Small intestine (tissue), 7 donors: ENCODE data around the gene TPD52L1. TPM values are rescaled to one million over a fixed set of nuclear protein-coding genes. Genes with fewer than 3 reads are reported as not detected.
"Not testable (repeated sequence)": the region's sequence is repeated elsewhere in the genome, so short reads cannot be mapped to it uniquely, and the experiment has no call there.

Source experiments
- DNase-seq, 2 donors: peaks; one replicate each; pipeline versions ENCODE4 v3.0.0 to v3.0.0-alpha.2; 2013
- FAIRE-seq: peaks from 2 replicates; lab custom pipeline; 2012; peaks lifted over from hg19 to GRCh38; lab: Jason Lieb, UNC
- H3K27ac ChIP-seq, 3 donors: one replicate each; pipeline ENCODE4 v1.5.1; 2013; ENCODE audit warnings: low read length in 2 of 3, mild to moderate bottlenecking in 2 of 3, control low read depth in 1 of 3, inconsistent platforms in 1 of 3, low read depth in 1 of 3, moderate library complexity in 1 of 3
- H3K27me3 ChIP-seq, 3 donors: one replicate each; pipeline ENCODE4 v1.6.1; 2013; ENCODE audit warnings: low read length in 3 of 3, inconsistent platforms in 1 of 3; ENCODE audit not compliant: control insufficient read depth in 3 of 3, insufficient read depth in 3 of 3
- H3K36me3 ChIP-seq, 3 donors: one replicate each; pipeline ENCODE4 v1.6.1; 2013; ENCODE audit warnings: low read length in 3 of 3, inconsistent platforms in 1 of 3, low read depth in 1 of 3, mild to moderate bottlenecking in 1 of 3, moderate library complexity in 1 of 3; ENCODE audit not compliant: control insufficient read depth in 3 of 3, insufficient read depth in 2 of 3
- H3K4me1 ChIP-seq, 3 donors: one replicate each; pipeline ENCODE4 v1.6.1; 2013; ENCODE audit warnings: low read length in 2 of 3, inconsistent platforms in 1 of 3, low read depth in 1 of 3, mild to moderate bottlenecking in 1 of 3, moderate library complexity in 1 of 3; ENCODE audit not compliant: control insufficient read depth in 3 of 3, insufficient read depth in 2 of 3
- H3K4me3 ChIP-seq, 3 donors: one replicate each; pipeline ENCODE4 v1.5.1; 2013; ENCODE audit warnings: low read length in 3 of 3, control low read depth in 1 of 3, inconsistent platforms in 1 of 3, low read depth in 1 of 3, mild to moderate bottlenecking in 1 of 3, moderate library complexity in 1 of 3
- H3K9me3 ChIP-seq, 2 donors: one replicate each; pipeline ENCODE4 v1.6.1; 2013; ENCODE audit warnings: low read depth in 1 of 2, low read length in 1 of 2; ENCODE audit not compliant: control insufficient read depth in 2 of 2, insufficient read depth in 1 of 2
- WGBS, 3 donors: extraction: QIAGEN DNeasy Blood & Tissue Kit; methylation state at CpG; one replicate each; pipeline ENCODE4 v1.1.7; 2013; 5-methylcytosine and 5-hydroxymethylcytosine counted together
- polyA plus RNA-seq, 4 donors: library from polyadenylated mRNA; stranded (reverse) in 3 of 4; unstranded in 1 of 4; fragments of 200-250 nt in 3 of 4; fragments of 120-200 nt in 1 of 4; gene quantifications; one replicate each; pipeline versions ENCODE4 v1.2.1 to v1.2.3, GENCODE V29; 2013
- donor health status: healthy with polysubstance abuse.
- donor health status: control.
- donor health status: control.
- donor health status: Bipolar disorder and iron deficiency.
- donor health status: healthy.

The TPD52L1 gene
- polyA plus RNA-seq, 4 donors: 10.8 to 179 (median 30.7) TPM

GRCh38 chr6:125124049-125124669 lies 29.4 kb upstream of the TPD52L1 start:
- H3K4me3 ChIP-seq: no peak overlapping the region
- no peak for DNase-seq
- WGBS, 3 donors: 79 to 84% (median 82%) methylated on average over 6 of the region's 6 CpGs
- peaks cover 0 to 3% (median 0%) of the 10 kb centered on the region in 3 donors for H3K27me3 ChIP-seq
- H3K36me3 ChIP-seq: no peaks in the 10 kb centered on the region
- H3K4me1 ChIP-seq: no peaks in the 10 kb centered on the region
- H3K27ac ChIP-seq: no peak overlapping the region
- no peaks in the 10 kb centered on the region for H3K9me3 ChIP-seq
- no peak for FAIRE-seq

DNA sequence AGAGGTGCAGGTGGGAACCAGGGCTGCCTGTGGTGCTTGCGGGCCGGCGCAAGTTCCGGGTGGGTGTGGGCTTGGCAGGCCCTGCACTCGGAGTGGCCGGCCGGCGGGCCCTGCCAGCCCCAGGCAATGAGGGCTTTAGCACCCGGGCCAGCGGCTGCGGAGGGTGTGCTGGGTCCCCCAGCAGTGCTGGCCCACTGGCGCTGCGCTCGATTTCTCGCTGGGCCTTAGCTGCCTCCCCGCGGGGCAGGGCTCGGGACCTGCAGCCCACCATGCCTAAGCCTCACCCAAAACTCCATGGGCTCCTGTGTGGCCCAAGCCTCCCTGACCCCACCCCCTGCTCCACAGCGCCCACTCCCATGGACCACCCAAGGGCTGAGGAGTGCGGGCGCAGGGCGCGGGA lies 27.7 kb upstream of the TPD52L1 start:
- not testable (repeated sequence) for DNase-seq, FAIRE-seq
- WGBS, 3 donors: 97 to 99% (median 98%) methylated on average over 14 to 23 of the region's 23 CpGs

DNA sequence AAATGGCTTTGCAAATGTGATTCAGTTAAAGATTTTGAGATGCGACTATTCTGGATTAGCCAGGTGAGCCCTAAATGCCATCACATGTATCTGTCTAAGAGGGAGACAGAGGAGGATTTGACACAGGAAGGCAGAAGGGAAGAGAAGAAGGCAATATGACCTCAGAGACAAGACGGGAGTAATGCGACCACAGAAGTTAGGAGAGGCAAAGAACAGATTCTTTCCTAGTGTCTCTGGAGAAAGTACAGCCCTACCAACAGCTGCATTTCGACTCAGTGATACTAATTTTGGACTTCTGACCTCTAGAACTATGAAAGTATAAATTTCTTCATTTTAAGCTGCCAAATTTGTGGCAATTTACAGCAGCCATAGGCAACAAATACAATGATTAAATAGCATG lies 24.2 kb upstream of the TPD52L1 start:
- DNase-seq (no peak), FAIRE-seq (no peak)
- H3K4me1 ChIP-seq: no peaks in the 10 kb centered on the region
- H3K36me3 ChIP-seq: no peaks in the 10 kb centered on the region
- H3K9me3 ChIP-seq: no peaks in the 10 kb centered on the region
- WGBS, 3 donors: 63 to 72% (median 67%) methylated on average over 4 of the region's 4 CpGs
- no peak overlapping the region for H3K4me3 ChIP-seq
- H3K27ac ChIP-seq: no peak overlapping the region
- no peaks in the 10 kb centered on the region for H3K27me3 ChIP-seq

More for the DNA sequence above, 27.7 kb upstream of the TPD52L1 start:
- H3K27me3 ChIP-seq, H3K36me3 ChIP-seq, H3K4me1 ChIP-seq, H3K4me3 ChIP-seq, H3K27ac ChIP-seq, H3K9me3 ChIP-seq: not testable (repeated sequence)

GRCh38 chr6:125132058-125132457 lies 21.5 kb upstream of the TPD52L1 start:
- WGBS, 3 donors: 49 to 67% (median 55%) methylated on average over 1 of the region's 1 CpG
- Histone ChIP-seq H3K9me3 (no peaks in the 10 kb centered on the region), H3K27me3 (no peaks in the 10 kb centered on the region), H3K4me3 (no peak overlapping the region), H3K4me1 (no peaks in the 10 kb centered on the region), H3K27ac (no peak overlapping the region), H3K36me3 (no peaks in the 10 kb centered on the region)
- DNase-seq (no peak), FAIRE-seq (no peak)

- Histone ChIP-seq H3K4me1 (no peaks in the 10 kb centered on the region), H3K9me3 (no peaks in the 10 kb centered on the region), H3K27ac (no peak overlapping the region), H3K36me3 (no peaks in the 10 kb centered on the region), H3K4me3 (no peak overlapping the region), H3K27me3 (no peaks in the 10 kb centered on the region)
- FAIRE-seq (no peak), DNase-seq (no peak)
- WGBS, 3 donors: 69 to 86% (median 85%) methylated on average over 3 of the region's 3 CpGs
These were observed 17.2 kb upstream of the TPD52L1 start for GRCh38 chr6:125136378-125136777.

GRCh38 chr6:125138083-125138482 lies 15.5 kb upstream of the TPD52L1 start:
- no peak overlapping the region for H3K27ac ChIP-seq
- DNase-seq: no peak
- 65 to 84% (median 75%) methylated on average over 2 of the region's 2 CpGs for WGBS, 3 donors

DNA sequence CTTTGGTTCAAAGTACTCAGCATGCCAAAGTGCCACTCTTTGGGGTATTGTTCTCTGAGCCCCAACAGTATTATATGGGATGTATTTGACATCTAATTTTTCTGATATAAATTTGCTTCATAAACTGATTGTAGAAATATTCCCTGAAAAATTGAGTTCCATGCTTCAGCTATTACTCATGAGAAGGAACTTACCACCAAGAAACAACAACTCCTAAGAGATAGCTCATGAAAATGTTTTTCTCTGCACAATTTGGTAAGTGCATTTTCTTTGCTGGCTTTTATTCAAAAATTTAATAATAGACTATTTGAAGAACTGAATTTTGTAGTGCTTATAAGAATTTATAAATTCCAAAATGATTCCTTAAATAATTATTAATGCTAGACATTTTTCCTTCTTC lies 12.8 kb upstream of the TPD52L1 start:
- FAIRE-seq: no peak
- no peak overlapping the region for H3K27ac ChIP-seq

More at GRCh38 chr6:125138083-125138482, 15.5 kb upstream of the TPD52L1 start:
- Histone ChIP-seq H3K4me3 (no peak overlapping the region), H3K27me3 (no peaks in the 10 kb centered on the region), H3K4me1 (no peaks in the 10 kb centered on the region), H3K9me3 (peaks cover 0 to 3% of the 10 kb centered on the region in 2 donors), H3K36me3 (no peaks in the 10 kb centered on the region)
- no peak for FAIRE-seq

GRCh38 chr6:125142618-125143017 lies 11.0 kb upstream of the TPD52L1 start:
- H3K36me3 ChIP-seq: no peaks in the 10 kb centered on the region
- no peaks in the 10 kb centered on the region for H3K4me1 ChIP-seq
- no peak for FAIRE-seq
- H3K9me3 ChIP-seq: peaks cover 0 to 8% of the 10 kb centered on the region in 2 donors
- peaks cover 0 to 8% (median 2%) of the 10 kb centered on the region in 3 donors for H3K27me3 ChIP-seq
- DNase-seq: no peak
- WGBS, 3 donors: 86 to 98% (median 90%) methylated on average over 2 of the region's 2 CpGs
- H3K27ac ChIP-seq: no peak overlapping the region
- no peak overlapping the region for H3K4me3 ChIP-seq

More for the DNA sequence above, 12.8 kb upstream of the TPD52L1 start:
- Histone ChIP-seq H3K27me3 (no peaks in the 10 kb centered on the region), H3K36me3 (no peaks in the 10 kb centered on the region), H3K4me1 (no peaks in the 10 kb centered on the region), H3K9me3 (peaks cover 0 to 8% of the 10 kb centered on the region in 2 donors), H3K4me3 (no peak overlapping the region)
- DNase-seq: no peak

GRCh38 chr6:125144822-125145221 lies 8.8 kb upstream of the TPD52L1 start:
- Histone ChIP-seq H3K4me1 (no peaks in the 10 kb centered on the region), H3K4me3 (no peak overlapping the region), H3K9me3 (peaks cover 0 to 8% of the 10 kb centered on the region in 2 donors), H3K27me3 (peaks cover 0 to 9% (median 3%) of the 10 kb centered on the region in 3 donors), H3K36me3 (no peaks in the 10 kb centered on the region), H3K27ac (no peak overlapping the region)
- no peak for DNase-seq
- WGBS, 3 donors: 86 to 100% (median 89%) methylated on average over 1 of the region's 1 CpG
- no peak for FAIRE-seq
